AG04450 (cell line): Measurements from ENCODE around the gene MCF2L. TPM values are rescaled to one million over a fixed set of nuclear protein-coding genes. Genes with fewer than 3 reads are reported as not detected.

Source experiments
- CTCF ChIA-PET: fragments of 300-600, 350-600 bp; formaldehyde crosslinking; extraction: SDS; loops from one replicate; lab custom pipeline; 2022; ENCODE audit warnings: antibody characterized with exemption, inconsistent platforms; lab: Charles Lee
- POLR2A ChIA-PET: fragments of 350-600 bp; formaldehyde crosslinking; extraction: SDS; loops from one replicate; lab custom pipeline; 2021; ENCODE audit warnings: antibody characterized with exemption, inconsistent platforms; lab: Yijun Ruan, JAX
- DNase-seq: peaks from one replicate; pipeline ENCODE4 v3.0.0-alpha.2; 2011; ENCODE audit warnings: low read depth, low spot score
- H3K27ac ChIP-seq: one replicate; pipeline ENCODE4 v1.5.1; 2012; ENCODE audit warnings: low read depth, low read length, control low read depth
- H3K27me3 ChIP-seq: one replicate; pipeline ENCODE4 v1.6.0; 2012; ENCODE audit warnings: low read length; ENCODE audit not compliant: control insufficient read depth, insufficient read depth
- H3K4me3 ChIP-seq: 2 replicates; pipeline ENCODE4 v1.5.1; 2011; ENCODE audit warnings: mild to moderate bottlenecking, low read depth, low read length, control low read depth
- H3K9me3 ChIP-seq: 2 replicates; pipeline ENCODE4 v1.5.1; 2012; ENCODE audit warnings: low read length; ENCODE audit not compliant: control insufficient read depth, insufficient read depth
- CTCF ChIP-seq: IDR thresholded peaks from 2 replicates; pipeline ENCODE4 v1.5.1; 2011; ENCODE audit warnings: low read depth, low read length, control low read depth, inconsistent platforms
- polyA plus RNA-seq: library from polyadenylated mRNA; depleted of rRNA; stranded (reverse); fragments of >200 nt; gene quantifications from 2 replicates; pipeline ENCODE4 v1.2.3, GENCODE V29; 2011

MCF2L gene
- polyA plus RNA-seq, 1 experiment: 0.04 TPM

GRCh38 chr13:112994084-112994780, 25.2 kb downstream of the MCF2L start:
- H3K9me3 ChIP-seq: peaks cover 4% of the 10 kb centered on the region; the same call in 1 of the 2 replicates
- no peak for DNase-seq
- TF ChIP-seq CTCF: no peak
- ChIA-PET CTCF (no interaction called here), POLR2A (no interaction called here)
- H3K27ac ChIP-seq: no peak overlapping the region
- no peak overlapping the region for H3K4me3 ChIP-seq
- H3K27me3 ChIP-seq: peaks cover 31% of the 10 kb centered on the region

- Histone ChIP-seq H3K4me3 (no peak overlapping the region), H3K27me3 (peaks cover 28% of the 10 kb centered on the region), H3K9me3 (no peaks in the 10 kb centered on the region; the same call in 1 of the 2 replicates), H3K27ac (no peak overlapping the region)
- CTCF ChIA-PET: no interaction called here
- TF ChIP-seq CTCF: no peak
- POLR2A ChIA-PET: no interaction called here
- no peak for DNase-seq
These were observed 25.9 kb downstream of the MCF2L start for GRCh38 chr13:112994781-112995355.

GRCh38 chr13:112995395-112996191, 26.6 kb downstream of the MCF2L start:
- peaks cover 26% of the 10 kb centered on the region for H3K27me3 ChIP-seq
- no peak for DNase-seq
- H3K4me3 ChIP-seq: no peak overlapping the region
- TF ChIP-seq CTCF: no peak
- ChIA-PET CTCF (interaction anchor here (0.6 kb wide), 1 partner anchor 35 kb away, joined by 3 read pairs; no protein-coding TSS in a partner anchor), POLR2A (no interaction called here)
- H3K27ac ChIP-seq: no peak overlapping the region
- H3K9me3 ChIP-seq: no peaks in the 10 kb centered on the region; the same call in 1 of the 2 replicates

- ChIA-PET POLR2A (no interaction called here), CTCF (interaction anchor here (0.6 kb wide), 1 partner anchor 33 kb away, joined by 3 read pairs; no protein-coding TSS in a partner anchor)
- no peak for DNase-seq
- Histone ChIP-seq H3K27ac (no peak overlapping the region), H3K9me3 (no peaks in the 10 kb centered on the region; the same call in 1 of the 2 replicates), H3K4me3 (no peak overlapping the region), H3K27me3 (peaks cover 30% of the 10 kb centered on the region)
- no peak for TF ChIP-seq CTCF
These were observed 27.7 kb downstream of the MCF2L start for GRCh38 chr13:112996671-112997091.
